Measurements from ENCODE around the gene WWC2. TPM values are rescaled to one million over a fixed set of nuclear protein-coding genes. Genes with fewer than 3 reads are reported as not detected.

The WWC2 gene
- total and polyA plus RNA-seq, 11 donors = 5.4 to 43.0 (median 33.8) TPM

GRCh38 chr4:183291070-183291469, 192.0 kb downstream of the WWC2 start:
- intact Hi-C loops (cut with DNase I) = no loop called here
- WGBS, 4 donors = 92 to 100% (median 97%) methylated on average over 2 of the region's 2 CpGs
- H3K36me3 ChIP-seq = peaks cover under 1 to 100% (median 55%) of the 10 kb centered on the region in 9 donors
- H3K4me3 ChIP-seq = no peak overlapping the region
- H3K27me3 ChIP-seq = no peaks in the 10 kb centered on the region
- no peak for ATAC-seq
- no peak for DNase-seq
- no peaks in the 10 kb centered on the region for H3K9me3 ChIP-seq
- no peaks in the 10 kb centered on the region for H3K4me1 ChIP-seq
- no peak overlapping the region for H3K27ac ChIP-seq
- TF ChIP-seq, protein P1, sequence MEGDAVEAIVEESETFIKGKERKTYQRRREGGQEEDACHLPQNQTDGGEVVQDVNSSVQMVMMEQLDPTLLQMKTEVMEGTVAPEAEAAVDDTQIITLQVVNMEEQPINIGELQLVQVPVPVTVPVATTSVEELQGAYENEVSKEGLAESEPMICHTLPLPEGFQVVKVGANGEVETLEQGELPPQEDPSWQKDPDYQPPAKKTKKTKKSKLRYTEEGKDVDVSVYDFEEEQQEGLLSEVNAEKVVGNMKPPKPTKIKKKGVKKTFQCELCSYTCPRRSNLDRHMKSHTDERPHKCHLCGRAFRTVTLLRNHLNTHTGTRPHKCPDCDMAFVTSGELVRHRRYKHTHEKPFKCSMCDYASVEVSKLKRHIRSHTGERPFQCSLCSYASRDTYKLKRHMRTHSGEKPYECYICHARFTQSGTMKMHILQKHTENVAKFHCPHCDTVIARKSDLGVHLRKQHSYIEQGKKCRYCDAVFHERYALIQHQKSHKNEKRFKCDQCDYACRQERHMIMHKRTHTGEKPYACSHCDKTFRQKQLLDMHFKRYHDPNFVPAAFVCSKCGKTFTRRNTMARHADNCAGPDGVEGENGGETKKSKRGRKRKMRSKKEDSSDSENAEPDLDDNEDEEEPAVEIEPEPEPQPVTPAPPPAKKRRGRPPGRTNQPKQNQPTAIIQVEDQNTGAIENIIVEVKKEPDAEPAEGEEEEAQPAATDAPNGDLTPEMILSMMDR (IDR thresholded peaks at IDR 0.05) = no peak
- TF ChIP-seq POLR2A (IDR thresholded peaks at IDR 0.05) = no peak

- 80 to 85% (median 84%) methylated on average over 10 of the region's 10 CpGs for WGBS, 4 donors
- DNase-seq (no peak), ATAC-seq (no peak)
- Histone ChIP-seq H3K36me3 (peaks cover 0 to 76% (median 25%) of the 10 kb centered on the region in 9 donors), H3K27me3 (no peaks in the 10 kb centered on the region), H3K4me3 (no peak overlapping the region), H3K4me1 (peaks cover 0 to 7% (median 0%) of the 10 kb centered on the region in 12 donors), H3K27ac (no peak overlapping the region), H3K9me3 (no peaks in the 10 kb centered on the region)
- no peak for TF ChIP-seq POLR2A (IDR thresholded peaks at IDR 0.05)
- TF ChIP-seq, protein P1 (IDR thresholded peaks at IDR 0.05) = no peak
- intact Hi-C loops (cut with DNase I) = no loop called here
Observed at GRCh38 chr4:183295711-183296110, 196.7 kb downstream of the WWC2 start.

DNA sequence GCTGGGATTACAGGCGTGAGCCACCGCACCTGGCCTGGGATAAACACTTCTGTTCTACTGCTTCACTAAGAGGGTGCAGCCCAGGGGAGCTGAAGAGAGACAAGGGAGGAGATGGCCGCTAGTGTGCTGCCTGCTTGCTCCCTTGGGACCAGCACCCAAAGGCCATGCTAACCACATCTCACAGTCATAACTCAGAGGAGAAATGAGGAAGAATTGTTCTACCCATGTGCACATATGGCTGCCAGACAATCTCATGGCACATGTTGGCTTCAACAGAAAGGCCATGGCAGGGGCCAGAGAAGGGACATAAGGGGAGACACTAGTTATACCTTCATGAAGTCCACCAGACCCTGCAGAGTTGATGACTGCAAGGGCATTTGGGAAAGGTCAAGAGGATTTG, 198.6 kb downstream of the WWC2 start:
- H3K27me3 ChIP-seq = no peaks in the 10 kb centered on the region
- no peaks in the 10 kb centered on the region for H3K9me3 ChIP-seq
- H3K4me1 ChIP-seq = peaks cover 0 to 10% (median 0%) of the 10 kb centered on the region in 12 donors
- intact Hi-C loops (cut with DNase I) = no loop called here
- no peak overlapping the region for H3K4me3 ChIP-seq
- TF ChIP-seq, protein P1 (IDR thresholded peaks at IDR 0.05) = no peak
- no peak for TF ChIP-seq POLR2A (IDR thresholded peaks at IDR 0.05)
- WGBS, 4 donors = 96 to 100% (median 99%) methylated on average over 3 of the region's 3 CpGs
- no peak for DNase-seq
- H3K27ac ChIP-seq = no peak overlapping the region
- peaks cover 0 to 65% (median 22%) of the 10 kb centered on the region in 9 donors for H3K36me3 ChIP-seq
- no peak for ATAC-seq

DNA sequence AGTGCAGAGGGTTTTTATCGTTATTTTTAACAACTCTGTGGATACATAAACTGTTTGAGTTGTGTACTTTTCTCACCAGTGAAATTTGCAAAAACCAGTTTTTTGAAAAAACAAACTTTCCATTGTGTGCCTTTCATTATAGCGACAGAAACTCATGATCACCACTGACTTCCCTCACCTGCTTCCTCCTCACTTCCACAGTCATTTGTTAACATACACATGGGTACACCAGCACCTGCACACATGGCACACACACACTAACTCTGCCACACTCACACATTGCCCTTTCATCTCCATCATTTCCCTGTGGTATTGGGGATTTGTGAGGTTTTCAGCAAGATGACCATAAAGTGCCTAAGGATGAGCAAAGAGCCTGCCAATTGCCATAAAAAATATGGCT, 200.4 kb downstream of the WWC2 start:
- H3K4me3 ChIP-seq = no peak overlapping the region
- peaks cover 0 to 53% (median 22%) of the 10 kb centered on the region in 9 donors for H3K36me3 ChIP-seq
- no peak for DNase-seq
- TF ChIP-seq POLR2A (IDR thresholded peaks at IDR 0.05) = no peak
- TF ChIP-seq, protein P1 (IDR thresholded peaks at IDR 0.05) = no peak
- H3K9me3 ChIP-seq = no peaks in the 10 kb centered on the region
- no peaks in the 10 kb centered on the region for H3K27me3 ChIP-seq
- intact Hi-C loops (cut with DNase I) = no loop called here
- 73 to 86% (median 76%) methylated on average over 2 of the region's 2 CpGs for WGBS, 4 donors
- H3K4me1 ChIP-seq = peaks cover 0 to 10% (median 0%) of the 10 kb centered on the region in 12 donors
- no peak for ATAC-seq
- no peak overlapping the region for H3K27ac ChIP-seq
